Vagina (tissue), 2 donors: Measurements from ENCODE around the gene OTOS. TPM values are rescaled to one million over a fixed set of nuclear protein-coding genes. Genes with fewer than 3 reads are reported as not detected.

Experiments
- DNase-seq, 2 donors: peaks; one replicate each; pipeline ENCODE4 v3.0.0-alpha.2; 2017; ENCODE audit errors: extremely low spot score in 2 of 2
- H3K27ac ChIP-seq: fragments of 200-600 bp; sonication (generic); one replicate; pipeline ENCODE4 v1.5.1; 2019
- H3K27me3 ChIP-seq: fragments of 200-600 bp; sonication (generic); one replicate; pipeline ENCODE4 v1.5.1; 2019
- H3K36me3 ChIP-seq, 2 donors: fragments of 200-600 bp; sonication (generic); one replicate each; pipeline ENCODE4 v1.5.1; 2017 to 2019
- H3K4me1 ChIP-seq: fragments of 200-600 bp; sonication (generic); one replicate; pipeline ENCODE4 v1.5.1; 2019
- H3K4me3 ChIP-seq, 2 donors: fragments of 200-600 bp; sonication (generic); 1 replicate in 1 of 2; 2 replicates in 1 of 2; pipeline ENCODE4 v1.5.1; 2016 to 2019
- H3K9me3 ChIP-seq: fragments of 200-600 bp; sonication (generic); one replicate; pipeline ENCODE4 v1.5.1; 2019
- CTCF ChIP-seq, 3 experiments: fragments of 450-650 bp in 2 of 3; fragments of 200-600 bp in 1 of 3; sonication (generic) in 1 of 3; IDR thresholded peaks; one replicate each; pipeline ENCODE4 v1.5.1; 2017 to 2019; ENCODE audit warnings: antibody characterized with exemption in 3 of 3, mild to moderate bottlenecking in 2 of 3, moderate library complexity in 2 of 3
- POLR2A ChIP-seq, 2 donors: fragments of 450-650 bp; IDR thresholded peaks; one replicate each; pipeline ENCODE4 v1.6.1; 2017; ENCODE audit warnings: antibody characterized with exemption in 2 of 2, mild to moderate bottlenecking in 2 of 2, moderate library complexity in 2 of 2
- POLR2AphosphoS5 ChIP-seq, 2 donors: sonication (generic); formaldehyde crosslinking; IDR thresholded peaks; one replicate each; pipeline ENCODE4 v1.9.0; 2017; ENCODE audit warnings: antibody characterized with exemption in 2 of 2, mild to moderate bottlenecking in 2 of 2, low read depth in 1 of 2; ENCODE audit not compliant: insufficient read depth in 1 of 2
- intact Hi-C: fragments of 100-400 bp; cut with DNase I; formaldehyde crosslinking; loops from one replicate; pipeline ENCODE4 v1.15.1; 2023
- total RNA-seq: library from RNA; depleted of rRNA; stranded (reverse); fragments of >200 nt; gene quantifications from one replicate; pipeline ENCODE4 v1.2.3, GENCODE V29; 2016

Gene OTOS
- total RNA-seq, 1 donor from 2014 or later: not detected

DNA sequence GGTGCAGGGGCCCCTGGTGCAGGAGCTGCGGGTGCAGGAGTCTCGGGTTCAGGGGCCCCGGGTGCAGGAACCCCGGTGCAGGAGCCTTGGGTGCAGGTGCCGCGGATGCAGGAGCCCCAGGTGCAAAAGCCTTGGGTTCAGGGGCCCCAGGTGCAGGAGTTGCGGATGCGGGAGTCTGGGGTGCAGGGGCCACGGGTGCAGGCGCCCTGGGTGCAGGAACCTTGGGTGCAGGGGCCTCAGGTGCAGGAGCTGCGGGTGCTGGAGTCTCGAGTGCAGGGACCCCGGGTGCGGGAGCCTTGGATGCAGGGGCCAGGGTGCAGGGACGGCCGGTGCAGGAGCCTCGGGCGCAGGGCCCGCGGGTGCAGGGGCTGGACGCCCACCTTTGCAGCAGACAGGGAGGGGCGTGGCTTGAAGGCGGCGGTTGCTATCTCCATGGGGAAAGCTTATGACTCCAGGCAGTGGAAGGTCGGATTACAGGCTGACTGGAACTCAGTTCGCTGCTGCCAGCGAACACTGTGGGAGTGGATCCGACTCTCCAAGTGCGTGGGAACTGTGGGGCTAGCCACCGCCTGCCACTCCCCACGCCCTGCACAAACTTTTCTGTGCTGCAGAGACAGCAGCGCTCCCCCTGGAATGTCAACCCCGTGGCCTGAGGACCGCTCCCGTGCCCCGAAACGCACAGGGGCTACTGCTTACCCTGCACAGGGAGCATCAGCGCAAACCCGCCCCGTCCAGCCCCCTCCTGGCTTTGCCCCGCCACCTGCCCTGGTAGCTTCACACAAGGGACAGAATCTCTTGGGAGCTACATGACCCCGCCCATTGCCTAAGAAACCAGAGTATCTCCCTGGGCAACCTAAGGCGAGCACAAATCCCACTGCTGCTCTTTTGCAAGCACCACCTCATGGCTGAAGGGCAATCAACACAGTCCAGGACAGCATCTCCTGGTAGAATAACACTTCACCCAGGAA lies 44.6 kb downstream of the OTOS start:
- DNase-seq: no peak
- TF ChIP-seq CTCF (IDR thresholded peaks at IDR 0.05): no peak
- no peak for TF ChIP-seq POLR2AphosphoS5 (IDR thresholded peaks at IDR 0.05; ENCODE audit: insufficient read depth in 1 of 2, low read depth in 1 of 2)
- TF ChIP-seq POLR2A (IDR thresholded peaks at IDR 0.05): no peak
- Histone ChIP-seq H3K27ac (no peak overlapping the region), H3K27me3 (peaks cover 4% of the 10 kb centered on the region), H3K36me3 (no peaks in the 10 kb centered on the region), H3K4me3 (no peak overlapping the region), H3K4me1 (no peaks in the 10 kb centered on the region), H3K9me3 (no peaks in the 10 kb centered on the region)
- intact Hi-C loops: no loop called here

DNA sequence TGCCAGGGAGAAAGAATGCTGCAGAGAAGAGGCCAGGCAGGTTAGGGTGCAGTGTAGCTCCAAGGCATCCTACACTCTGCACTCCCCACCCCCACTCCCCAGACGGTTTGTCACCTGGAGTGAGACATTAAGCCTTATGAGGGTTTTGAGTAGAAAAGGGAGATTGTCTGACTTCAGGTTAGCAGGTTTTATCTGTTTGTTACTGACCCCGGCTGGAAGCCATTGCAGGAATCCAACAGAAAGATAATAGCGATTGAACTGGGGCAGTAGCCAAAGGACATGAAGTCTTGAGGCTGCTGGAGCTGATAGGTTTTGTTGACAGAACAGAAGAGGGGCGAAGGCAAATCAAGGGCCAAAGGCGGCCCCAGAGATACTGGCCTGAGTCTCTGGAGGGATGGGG lies 51.2 kb downstream of the OTOS start:
- intact Hi-C loops: no loop called here
- TF ChIP-seq POLR2A (IDR thresholded peaks at IDR 0.05): no peak
- TF ChIP-seq POLR2AphosphoS5 (IDR thresholded peaks at IDR 0.05; ENCODE audit: insufficient read depth in 1 of 2, low read depth in 1 of 2): no peak
- H3K27me3 ChIP-seq: no peaks in the 10 kb centered on the region

More for the DNA sequence above, 51.2 kb downstream of the OTOS start:
- Histone ChIP-seq H3K27ac (no peak overlapping the region), H3K9me3 (peaks cover 11% of the 10 kb centered on the region), H3K4me1 (no peaks in the 10 kb centered on the region), H3K4me3 (no peak overlapping the region), H3K36me3 (no peaks in the 10 kb centered on the region)
- no peak for DNase-seq

Other genes starting within 250 kb of the OTOS start
- gene NDUFA10, start 115.3 kb downstream of the OTOS start, total RNA-seq: 72.2 TPM
- not detected for gene OR6B2, start 110.2 kb downstream of the OTOS start, total RNA-seq
- not detected for gene OR6B3, start 87.1 kb downstream of the OTOS start, total RNA-seq
- gene COPS9, start 4.4 kb downstream of the OTOS start, total RNA-seq: 170 TPM